ENCODE data around the gene ACOT8.

Gene ACOT8

DNA sequence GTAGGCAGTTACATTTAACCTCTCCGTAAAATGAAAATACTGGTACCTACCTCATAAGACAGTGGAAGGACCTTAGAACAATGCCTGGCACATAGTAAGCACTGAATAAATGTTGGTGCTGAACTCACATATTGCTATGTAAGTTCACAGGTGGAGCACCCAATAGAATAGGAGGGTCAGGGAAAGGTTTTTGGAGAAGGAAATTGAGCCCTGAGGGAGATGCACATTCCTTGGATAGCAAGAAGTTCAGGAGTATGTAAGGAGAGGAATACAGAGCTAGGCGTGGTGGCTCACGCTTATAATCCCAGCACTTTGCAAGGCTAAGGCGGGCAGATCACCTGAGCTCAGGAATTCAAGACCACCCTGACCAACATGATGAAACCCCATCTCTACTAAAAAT lies 37.7 kb downstream of the ACOT8 start:
- H3K27me3 ChIP-seq (ENCODE audit: insufficient read depth, low read depth), result no peaks in the 10 kb centered on the region
- TF ChIP-seq, protein P1, sequence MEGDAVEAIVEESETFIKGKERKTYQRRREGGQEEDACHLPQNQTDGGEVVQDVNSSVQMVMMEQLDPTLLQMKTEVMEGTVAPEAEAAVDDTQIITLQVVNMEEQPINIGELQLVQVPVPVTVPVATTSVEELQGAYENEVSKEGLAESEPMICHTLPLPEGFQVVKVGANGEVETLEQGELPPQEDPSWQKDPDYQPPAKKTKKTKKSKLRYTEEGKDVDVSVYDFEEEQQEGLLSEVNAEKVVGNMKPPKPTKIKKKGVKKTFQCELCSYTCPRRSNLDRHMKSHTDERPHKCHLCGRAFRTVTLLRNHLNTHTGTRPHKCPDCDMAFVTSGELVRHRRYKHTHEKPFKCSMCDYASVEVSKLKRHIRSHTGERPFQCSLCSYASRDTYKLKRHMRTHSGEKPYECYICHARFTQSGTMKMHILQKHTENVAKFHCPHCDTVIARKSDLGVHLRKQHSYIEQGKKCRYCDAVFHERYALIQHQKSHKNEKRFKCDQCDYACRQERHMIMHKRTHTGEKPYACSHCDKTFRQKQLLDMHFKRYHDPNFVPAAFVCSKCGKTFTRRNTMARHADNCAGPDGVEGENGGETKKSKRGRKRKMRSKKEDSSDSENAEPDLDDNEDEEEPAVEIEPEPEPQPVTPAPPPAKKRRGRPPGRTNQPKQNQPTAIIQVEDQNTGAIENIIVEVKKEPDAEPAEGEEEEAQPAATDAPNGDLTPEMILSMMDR (conservative IDR thresholded peaks at IDR 0.05; ENCODE audit: low read depth, low read length), result no peak
- H3K9ac ChIP-seq, result no peak overlapping the region
- H4K20me1 ChIP-seq (ENCODE audit: insufficient read depth), result no peaks in the 10 kb centered on the region
- H3K4me1 ChIP-seq (ENCODE audit: low read depth, poor library complexity, severe bottlenecking), result no peaks in the 10 kb centered on the region
- H3K4me2 ChIP-seq, result no peak overlapping the region
- H3K36me3 ChIP-seq (ENCODE audit: insufficient read depth), result peaks cover 9% of the 10 kb centered on the region; the same call in 1 of the 2 replicates
- H3K79me2 ChIP-seq (ENCODE audit: insufficient read depth, low read depth), result no peaks in the 10 kb centered on the region
- H3K27ac ChIP-seq, result no peak overlapping the region
- H2AFZ ChIP-seq (ENCODE audit: low read depth), result no peak overlapping the region
- no peak overlapping the region for H3K4me3 ChIP-seq (IDR thresholded peaks at IDR 0.05; ENCODE audit: insufficient read depth, low read depth, low read length)

DNA sequence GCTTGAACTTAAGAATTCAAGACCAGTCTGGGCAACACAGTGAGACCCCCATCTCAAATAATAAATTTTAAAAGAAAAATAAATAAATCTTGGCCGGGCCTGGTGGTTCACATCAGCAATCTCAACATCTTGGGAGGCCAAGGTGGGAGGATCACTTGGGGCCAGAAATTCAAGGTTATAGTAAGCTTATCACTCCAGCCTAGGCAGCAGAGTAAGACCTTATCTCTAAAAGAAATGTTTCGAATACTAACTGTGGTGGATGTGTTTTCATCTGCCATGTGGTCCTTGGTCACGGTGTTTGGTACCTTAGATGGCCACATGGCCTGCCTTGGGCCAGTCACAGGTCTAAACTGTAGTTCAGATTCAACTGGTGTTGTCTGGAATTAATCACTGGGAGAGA lies 39.0 kb downstream of the ACOT8 start:
- Histone ChIP-seq H3K36me3 (ENCODE audit: insufficient read depth) (peaks cover 9% of the 10 kb centered on the region; the same call in 1 of the 2 replicates), H4K20me1 (ENCODE audit: insufficient read depth) (no peaks in the 10 kb centered on the region), H3K9ac (no peak overlapping the region), H3K4me1 (ENCODE audit: low read depth, poor library complexity, severe bottlenecking) (peaks cover 9% of the 10 kb centered on the region), H2AFZ (ENCODE audit: low read depth) (no peak overlapping the region), H3K4me3 (IDR thresholded peaks at IDR 0.05; ENCODE audit: insufficient read depth, low read depth, low read length) (no peak overlapping the region), H3K79me2 (ENCODE audit: insufficient read depth, low read depth) (peaks cover 7% of the 10 kb centered on the region), H3K27me3 (ENCODE audit: insufficient read depth, low read depth) (no peaks in the 10 kb centered on the region), H3K4me2 (no peak overlapping the region), H3K27ac (no peak overlapping the region)
- TF ChIP-seq, protein P1 (conservative IDR thresholded peaks at IDR 0.05; ENCODE audit: low read depth, low read length), result no peak

DNA sequence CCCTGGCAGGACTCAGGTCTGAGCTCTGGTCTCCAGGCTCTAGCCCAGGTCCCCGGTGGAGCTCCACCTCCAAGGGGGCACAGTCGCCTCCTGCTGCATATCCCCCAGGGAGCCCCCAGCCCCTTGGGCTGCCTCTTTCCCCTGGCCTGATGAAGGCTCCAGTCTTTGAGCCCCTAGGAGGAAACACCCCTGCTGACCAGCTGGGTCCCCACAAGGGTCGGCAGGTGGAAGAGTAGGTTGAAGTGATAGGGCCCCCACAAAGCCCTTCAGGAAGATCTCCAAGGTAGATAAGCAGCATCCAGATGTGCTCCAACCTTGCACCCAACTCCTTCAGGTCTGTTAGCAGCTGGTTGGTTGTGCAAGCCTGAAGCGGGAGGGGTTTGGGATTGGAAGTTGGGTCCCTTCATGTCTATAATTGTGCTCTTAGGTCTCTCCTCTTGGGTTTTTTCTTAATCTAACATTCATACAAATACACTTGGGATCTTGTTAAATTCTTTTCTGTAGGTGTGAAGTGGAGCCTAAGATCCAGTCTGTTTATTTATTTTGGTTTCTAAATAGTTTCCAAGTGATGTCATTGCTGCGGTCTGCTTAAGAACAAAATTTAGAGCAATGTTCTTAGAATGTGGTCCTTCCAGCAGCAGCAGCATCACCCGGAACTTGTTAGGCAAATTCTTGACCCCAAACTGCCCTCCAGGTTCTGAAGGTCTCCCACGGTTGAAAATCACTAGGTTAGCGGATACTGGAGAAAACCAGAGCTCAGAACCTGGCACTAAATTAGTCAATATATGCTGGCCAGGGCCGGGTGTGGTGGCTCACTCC lies 39.6 kb downstream of the ACOT8 start:
- Histone ChIP-seq H2AFZ (ENCODE audit: low read depth) (no peak overlapping the region), H3K9ac (no peak overlapping the region), H3K36me3 (ENCODE audit: insufficient read depth) (peaks cover 9% of the 10 kb centered on the region; the same call in 1 of the 2 replicates), H3K27ac (no peak overlapping the region), H4K20me1 (ENCODE audit: insufficient read depth) (no peaks in the 10 kb centered on the region), H3K4me1 (ENCODE audit: low read depth, poor library complexity, severe bottlenecking) (peaks cover 9% of the 10 kb centered on the region), H3K79me2 (ENCODE audit: insufficient read depth, low read depth) (peaks cover 13% of the 10 kb centered on the region), H3K4me2 (no peak overlapping the region), H3K27me3 (ENCODE audit: insufficient read depth, low read depth) (no peaks in the 10 kb centered on the region), H3K4me3 (IDR thresholded peaks at IDR 0.05; ENCODE audit: insufficient read depth, low read depth, low read length) (no peak overlapping the region)
- TF ChIP-seq, protein P1 (conservative IDR thresholded peaks at IDR 0.05; ENCODE audit: low read depth, low read length), result no peak

- Histone ChIP-seq H3K4me3 (IDR thresholded peaks at IDR 0.05; ENCODE audit: insufficient read depth, low read depth, low read length) (no peak overlapping the region), H3K79me2 (ENCODE audit: insufficient read depth, low read depth) (peaks cover 15% of the 10 kb centered on the region), H3K4me1 (ENCODE audit: low read depth, poor library complexity, severe bottlenecking) (peaks cover 9% of the 10 kb centered on the region), H4K20me1 (ENCODE audit: insufficient read depth) (no peaks in the 10 kb centered on the region), H3K4me2 (no peak overlapping the region), H3K27me3 (ENCODE audit: insufficient read depth, low read depth) (no peaks in the 10 kb centered on the region), H3K36me3 (ENCODE audit: insufficient read depth) (peaks cover 9% of the 10 kb centered on the region; the same call in 1 of the 2 replicates), H2AFZ (ENCODE audit: low read depth) (no peak overlapping the region), H3K27ac (no peak overlapping the region), H3K9ac (no peak overlapping the region)
- TF ChIP-seq, protein P1 (conservative IDR thresholded peaks at IDR 0.05; ENCODE audit: low read depth, low read length), result no peak
These were observed 40.2 kb downstream of the ACOT8 start for GRCh38 chr20:45816951-45817350.

Data from KMS-11 (cell line).